AG10803 (cell line): ENCODE data around the gene MAU2.

ENCODE experiments used
- DNase-seq: peaks from one replicate; pipeline ENCODE4 v3.0.0; 2010; ENCODE audit warnings: low read depth
- H3K4me3 ChIP-seq: 2 replicates; pipeline ENCODE4 v1.5.1; 2011; ENCODE audit warnings: mild to moderate bottlenecking, low read length, control low read depth
- TF ChIP-seq, protein P1 (sequence below): conservative IDR thresholded peaks from 2 replicates; pipeline ENCODE4 v1.5.1; 2011; ENCODE audit warnings: mild to moderate bottlenecking, low read length, control low read depth, inconsistent platforms

MAU2 gene, protein sequence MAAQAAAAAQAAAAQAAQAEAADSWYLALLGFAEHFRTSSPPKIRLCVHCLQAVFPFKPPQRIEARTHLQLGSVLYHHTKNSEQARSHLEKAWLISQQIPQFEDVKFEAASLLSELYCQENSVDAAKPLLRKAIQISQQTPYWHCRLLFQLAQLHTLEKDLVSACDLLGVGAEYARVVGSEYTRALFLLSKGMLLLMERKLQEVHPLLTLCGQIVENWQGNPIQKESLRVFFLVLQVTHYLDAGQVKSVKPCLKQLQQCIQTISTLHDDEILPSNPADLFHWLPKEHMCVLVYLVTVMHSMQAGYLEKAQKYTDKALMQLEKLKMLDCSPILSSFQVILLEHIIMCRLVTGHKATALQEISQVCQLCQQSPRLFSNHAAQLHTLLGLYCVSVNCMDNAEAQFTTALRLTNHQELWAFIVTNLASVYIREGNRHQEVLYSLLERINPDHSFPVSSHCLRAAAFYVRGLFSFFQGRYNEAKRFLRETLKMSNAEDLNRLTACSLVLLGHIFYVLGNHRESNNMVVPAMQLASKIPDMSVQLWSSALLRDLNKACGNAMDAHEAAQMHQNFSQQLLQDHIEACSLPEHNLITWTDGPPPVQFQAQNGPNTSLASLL

DNA sequence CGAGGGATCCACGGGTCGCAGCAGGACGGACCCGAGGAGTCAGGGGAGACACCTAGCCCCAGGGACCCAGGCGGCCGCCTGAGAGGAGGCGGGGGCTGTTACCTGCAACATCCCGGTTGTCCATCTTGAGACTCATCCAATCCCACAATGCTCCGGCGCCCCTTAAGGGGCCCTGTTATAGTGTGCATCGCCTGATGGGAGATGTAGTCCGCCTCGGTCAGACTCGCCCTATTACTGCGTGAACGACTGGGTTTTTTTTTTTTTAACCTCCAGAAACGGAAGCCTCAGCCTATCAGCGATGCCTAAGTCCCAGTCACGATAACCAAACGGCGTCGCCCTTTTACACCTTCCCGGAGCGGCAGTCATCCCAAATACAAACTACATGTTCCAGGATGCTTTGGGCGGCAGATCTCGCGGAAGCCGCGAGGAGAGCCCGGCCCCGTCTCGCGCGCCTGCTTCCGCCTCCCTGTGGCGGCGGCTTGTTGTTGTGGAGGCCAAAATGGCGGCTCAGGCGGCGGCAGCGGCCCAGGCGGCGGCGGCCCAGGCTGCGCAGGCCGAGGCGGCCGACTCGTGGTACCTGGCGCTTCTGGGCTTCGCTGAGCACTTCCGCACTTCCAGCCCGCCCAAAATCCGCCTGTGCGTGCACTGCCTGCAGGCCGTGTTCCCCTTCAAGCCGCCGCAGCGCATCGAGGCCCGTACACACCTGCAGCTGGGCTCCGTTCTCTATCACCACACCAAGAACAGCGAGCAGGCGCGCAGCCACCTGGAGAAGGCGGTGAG is at the start of gene MAU2, which contains the start of gene SUGP1:
TSS of gene MAU2 (plus strand) at position 469 of the 780 bp plus-strand sequence. CDS start at position 500, 31 bp downstream.
TSS of gene SUGP1 (minus strand) at position 149 of the 780 bp plus-strand sequence. CDS start at position 136, 13 bp downstream.
- peak; percentile 86 for DNase-seq
- H3K4me3 ChIP-seq = peak within 1 kb of the TSS; percentile 99
- TF ChIP-seq, protein P1, sequence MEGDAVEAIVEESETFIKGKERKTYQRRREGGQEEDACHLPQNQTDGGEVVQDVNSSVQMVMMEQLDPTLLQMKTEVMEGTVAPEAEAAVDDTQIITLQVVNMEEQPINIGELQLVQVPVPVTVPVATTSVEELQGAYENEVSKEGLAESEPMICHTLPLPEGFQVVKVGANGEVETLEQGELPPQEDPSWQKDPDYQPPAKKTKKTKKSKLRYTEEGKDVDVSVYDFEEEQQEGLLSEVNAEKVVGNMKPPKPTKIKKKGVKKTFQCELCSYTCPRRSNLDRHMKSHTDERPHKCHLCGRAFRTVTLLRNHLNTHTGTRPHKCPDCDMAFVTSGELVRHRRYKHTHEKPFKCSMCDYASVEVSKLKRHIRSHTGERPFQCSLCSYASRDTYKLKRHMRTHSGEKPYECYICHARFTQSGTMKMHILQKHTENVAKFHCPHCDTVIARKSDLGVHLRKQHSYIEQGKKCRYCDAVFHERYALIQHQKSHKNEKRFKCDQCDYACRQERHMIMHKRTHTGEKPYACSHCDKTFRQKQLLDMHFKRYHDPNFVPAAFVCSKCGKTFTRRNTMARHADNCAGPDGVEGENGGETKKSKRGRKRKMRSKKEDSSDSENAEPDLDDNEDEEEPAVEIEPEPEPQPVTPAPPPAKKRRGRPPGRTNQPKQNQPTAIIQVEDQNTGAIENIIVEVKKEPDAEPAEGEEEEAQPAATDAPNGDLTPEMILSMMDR = peak; percentile 35

DNA sequence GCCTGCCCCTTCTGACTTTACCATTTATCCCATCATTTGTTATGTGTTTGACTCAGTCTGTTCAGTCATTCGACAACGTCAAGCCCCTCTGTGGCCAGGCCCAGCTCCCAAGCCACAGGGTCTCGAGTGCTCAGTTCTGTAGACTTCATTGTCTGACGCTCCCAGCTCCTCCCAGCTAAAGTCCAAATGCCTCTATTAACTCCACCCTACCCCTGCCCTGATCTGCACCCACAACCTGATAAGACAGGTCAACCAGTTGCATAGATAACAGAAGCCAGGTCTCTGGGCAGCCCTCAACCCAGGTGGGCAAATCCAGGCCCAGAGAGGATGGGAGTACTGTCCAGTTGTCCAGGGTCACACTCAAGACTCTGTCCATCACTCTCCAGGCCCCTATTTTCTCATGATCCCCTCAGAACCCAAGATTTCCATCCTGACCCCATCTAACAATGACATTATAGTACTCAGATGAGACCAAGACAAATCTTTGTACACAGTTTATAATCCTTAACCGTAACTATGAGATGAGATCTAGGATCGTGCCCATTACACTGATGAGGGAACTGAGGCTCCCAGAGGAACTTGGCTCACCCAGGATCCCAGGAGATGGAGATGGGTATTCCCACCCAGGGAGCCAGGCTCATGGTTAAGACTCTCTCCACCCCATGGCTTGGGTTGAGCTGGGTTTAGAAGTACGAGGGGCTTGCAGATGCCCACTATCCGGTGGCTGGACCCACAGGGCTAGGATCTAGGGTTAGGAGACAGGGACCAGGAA is 48.6 kb upstream of the MAU2 start:
- TF ChIP-seq, protein P1 = no peak
- DNase-seq = no peak
- peak overlapping the region; percentile 53 for H3K4me3 ChIP-seq

DNA sequence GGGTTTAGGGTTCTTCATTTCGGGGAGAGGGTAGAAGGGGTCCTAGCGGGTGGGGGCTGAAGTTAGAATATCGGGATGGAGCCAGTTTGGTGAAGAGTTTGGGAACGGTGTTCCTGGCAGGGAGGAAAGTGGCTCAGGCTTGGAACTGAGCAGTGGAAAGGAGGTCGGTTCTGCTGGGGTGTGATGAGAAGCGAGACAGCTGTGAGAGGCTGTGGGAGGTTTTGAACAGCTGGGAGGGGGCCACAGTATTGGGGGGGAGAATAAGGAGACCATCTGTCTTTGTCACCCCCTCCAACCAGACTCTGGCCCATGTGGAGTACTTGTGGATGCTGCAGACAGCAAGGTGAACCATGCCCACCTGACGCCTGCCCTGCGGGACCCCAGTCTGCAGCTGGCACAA is 46.5 kb upstream of the MAU2 start:
- DNase-seq = no peak
- H3K4me3 ChIP-seq = no peak overlapping the region
- TF ChIP-seq, protein P1 = no peak

DNA sequence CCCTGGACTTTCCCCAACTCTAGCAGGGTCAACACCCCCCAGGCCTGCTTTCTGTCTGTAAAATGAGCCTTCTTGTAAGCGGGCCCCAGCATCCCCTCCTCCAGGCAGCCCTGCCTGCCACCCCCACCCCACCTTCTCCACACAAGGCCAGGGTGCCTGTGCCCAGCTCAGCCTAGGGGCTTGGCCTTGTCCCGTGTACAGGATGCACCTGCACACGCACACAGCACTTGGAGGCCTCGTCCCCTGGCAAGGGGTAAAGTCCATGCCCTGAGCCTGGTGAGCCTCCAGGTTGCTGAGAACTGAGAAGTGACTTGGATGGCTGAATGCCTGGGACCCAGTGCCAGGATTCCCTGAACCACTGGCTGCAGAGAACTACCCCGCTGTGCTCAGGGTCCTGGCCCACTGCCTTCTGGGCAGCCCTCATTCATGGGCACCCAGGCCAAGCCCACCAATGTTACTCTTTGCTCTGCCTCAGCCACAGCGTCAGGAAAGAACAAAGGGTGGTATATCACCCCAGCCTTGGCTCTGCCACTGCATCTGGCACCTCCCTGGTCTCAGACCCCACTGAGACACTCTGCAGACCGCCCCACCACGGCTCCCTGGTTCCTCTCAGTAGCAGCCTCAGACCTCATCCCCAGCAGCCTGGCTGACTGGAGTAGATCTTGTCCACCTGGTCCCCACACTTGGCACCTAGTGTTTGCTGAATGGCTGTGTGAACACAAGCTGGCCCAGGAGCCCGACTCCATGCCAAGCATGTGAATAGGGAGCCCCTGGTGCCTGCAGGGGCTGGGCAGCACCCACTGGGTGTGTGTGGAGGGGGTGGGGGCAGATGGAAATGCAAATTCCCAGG is 45.7 kb upstream of the MAU2 start:
- no peak overlapping the region for H3K4me3 ChIP-seq
- TF ChIP-seq, protein P1 = no peak
- DNase-seq = no peak

DNA sequence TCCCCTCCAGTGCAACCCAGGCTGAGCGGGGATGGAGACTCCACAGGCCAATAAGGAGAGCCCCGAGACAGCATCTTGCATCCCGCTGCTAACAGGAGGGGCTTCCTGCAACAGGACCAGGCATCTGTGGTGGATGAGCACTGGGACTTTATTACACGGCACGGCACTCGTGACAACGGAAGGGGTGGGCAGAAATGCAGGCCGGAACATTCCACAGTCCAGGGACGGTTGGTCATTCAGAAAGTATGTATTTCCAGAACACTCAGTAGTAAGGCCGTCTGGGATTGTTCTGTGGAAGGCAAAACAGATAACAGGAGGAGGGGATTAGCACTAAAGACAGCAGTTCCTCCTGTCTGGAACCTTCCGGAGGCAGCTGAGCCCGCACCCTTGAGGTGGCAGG is 44.2 kb upstream of the MAU2 start:
- no peak overlapping the region for H3K4me3 ChIP-seq
- peak; percentile 52 for DNase-seq
- TF ChIP-seq, protein P1 = no peak

DNA sequence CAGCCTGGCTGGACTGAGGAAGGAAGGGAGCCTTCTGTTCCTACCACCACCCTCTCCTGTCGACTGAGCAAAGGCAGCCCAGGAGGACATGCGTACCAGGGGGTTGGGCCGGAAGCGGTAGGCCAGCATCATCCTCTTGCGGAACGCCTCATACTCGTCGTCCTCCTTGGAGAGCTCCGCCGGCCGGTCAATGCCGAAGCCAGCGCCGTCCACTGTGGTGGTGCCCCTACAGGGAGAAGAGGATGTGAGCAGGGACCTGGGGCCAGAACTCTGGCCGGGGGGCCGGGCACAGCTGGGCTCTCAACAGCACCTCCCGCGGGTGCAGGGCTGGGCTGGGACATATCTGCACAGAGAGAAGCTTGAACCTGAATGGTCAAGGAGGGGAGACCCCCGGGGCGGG is 43.8 kb upstream of the MAU2 start:
- no peak overlapping the region for H3K4me3 ChIP-seq
- DNase-seq = no peak
- TF ChIP-seq, protein P1 = no peak
